GM12878 (cell line): ENCODE data around the gene ATP8B1. TPM values are rescaled to one million over a fixed set of nuclear protein-coding genes. Genes with fewer than 3 reads are reported as not detected.

Source experiments
- ATAC-seq: fragments of 200-7000 bp; cut with Tn5 transposase; 3 replicates; pipeline ENCODE4 v1.9.1; 2020; ENCODE audit warnings: mild to moderate bottlenecking, moderate library complexity
- BruUV-seq: library from RNA; stranded (reverse); fragments of 400-500 nt; replicated peaks from 2 replicates; lab custom pipeline; 2021; lab: Mats Ljungman, UMichigan
- CTCF ChIA-PET: fragments of 300-600 bp; sonication (Branson Sonifier 250); formaldehyde crosslinking; extraction: SDS; loops from one replicate; lab custom pipeline; 2021; ENCODE audit warnings: inconsistent platforms; lab: Yijun Ruan, JAX
- POLR2A ChIA-PET: fragments of 350-600 bp; formaldehyde crosslinking; extraction: SDS; loops from one replicate; lab custom pipeline; 2021; ENCODE audit warnings: inconsistent platforms; lab: Charles Lee
- RAD21 ChIA-PET: fragments of 300-600 bp; sonication (Branson Sonifier 250); formaldehyde crosslinking; loops from one replicate; lab custom pipeline; 2023; ENCODE audit warnings: antibody characterized with exemption; ENCODE audit not compliant: unreplicated experiment; lab: Charles Lee
- SMC1A ChIA-PET: fragments of 300-600 bp; sonication (Branson Sonifier 250); formaldehyde crosslinking; loops from one replicate; lab custom pipeline; 2023; ENCODE audit not compliant: unreplicated experiment, uncharacterized antibody; lab: Charles Lee
- DNase-seq: peaks from one replicate; pipeline ENCODE4 v3.0.0-alpha.2; 2011; ENCODE audit warnings: low read depth, low spot score
- FAIRE-seq: peaks from 3 replicates; lab custom pipeline; 2011; peaks lifted over from hg19 to GRCh38; lab: Jason Lieb, UNC
- H2AFZ ChIP-seq: 2 replicates; pipeline ENCODE4 v1.6.0; 2011; ENCODE audit warnings: low read depth, low read length, control low read depth; ENCODE audit not compliant: control insufficient read depth
- H3K27ac ChIP-seq: 2 replicates; pipeline ENCODE4 v1.5.1; 2011; ENCODE audit warnings: control low read depth; ENCODE audit not compliant: control insufficient read depth, insufficient read depth
- H3K27me3 ChIP-seq, 2 experiments: replicated peaks in 1 of 2; 2 replicates each; pipeline versions ENCODE4 v1.6.0 to v1.6.1; 2011; ENCODE audit warnings: low read length in 1 of 2; ENCODE audit not compliant: control insufficient read depth in 2 of 2, insufficient read depth in 2 of 2
- H3K36me3 ChIP-seq, 2 experiments: 2 replicates each; pipeline ENCODE4 v1.5.1; 2011; ENCODE audit warnings: low read length in 1 of 2; ENCODE audit not compliant: control insufficient read depth in 2 of 2, insufficient read depth in 2 of 2
- H3K4me1 ChIP-seq: 2 replicates; pipeline ENCODE4 v1.6.1; 2011; ENCODE audit warnings: mild to moderate bottlenecking, low read length, moderate library complexity, mixed read lengths; ENCODE audit not compliant: control insufficient read depth, insufficient read depth
- H3K4me2 ChIP-seq: 2 replicates; pipeline ENCODE4 v1.6.0; 2011; ENCODE audit warnings: control low read depth; ENCODE audit not compliant: control insufficient read depth, insufficient read depth
- H3K4me3 ChIP-seq: fragments of 200-600 bp; sonication (generic); 2 replicates; pipeline ENCODE4 v1.5.1; 2016
- H3K79me2 ChIP-seq: 2 replicates; pipeline ENCODE4 v1.6.0; 2011; ENCODE audit warnings: low read length; ENCODE audit not compliant: control insufficient read depth, insufficient read depth
- H3K9ac ChIP-seq: 2 replicates; pipeline ENCODE4 v1.8.0; 2011; ENCODE audit warnings: low read length, control low read depth, mixed read lengths; ENCODE audit not compliant: control insufficient read depth, insufficient read depth
- H3K9me3 ChIP-seq: replicated peaks from 3 replicates; pipeline ENCODE4 v1.5.1; 2011; ENCODE audit warnings: mild to moderate bottlenecking, low read length; ENCODE audit not compliant: control insufficient read depth, insufficient read depth
- H4K20me1 ChIP-seq: 2 replicates; pipeline ENCODE4 v1.6.0; 2011; ENCODE audit not compliant: control insufficient read depth, insufficient read depth
- ATF3 ChIP-seq: IDR thresholded peaks from 2 replicates; pipeline ENCODE4 v1.6.1; 2011; ENCODE audit warnings: low read depth, mild to moderate bottlenecking, low read length, moderate library complexity, borderline replicate concordance; ENCODE audit errors: extremely low read depth
- ATF7 ChIP-seq: fragments of 450-650 bp; IDR thresholded peaks from 2 replicates; pipeline ENCODE4 v1.6.1; 2016; ENCODE audit warnings: low read depth, mild to moderate bottlenecking
- BCL3 ChIP-seq: IDR thresholded peaks from 2 replicates; pipeline ENCODE4 v1.6.1; 2011; ENCODE audit warnings: borderline replicate concordance, low read depth, mild to moderate bottlenecking, moderate library complexity, low read length; ENCODE audit not compliant: insufficient read depth, poor library complexity, severe bottlenecking
- DPF2 ChIP-seq: fragments of 450-650 bp; IDR thresholded peaks from 2 replicates; pipeline ENCODE4 v1.6.1; 2017; ENCODE audit warnings: mild to moderate bottlenecking
- ETV6 ChIP-seq, 2 experiments: fragments of 450-650 bp in 1 of 2; IDR thresholded peaks in 1 of 2; conservative IDR thresholded peaks in 1 of 2; 2 replicates each; pipeline ENCODE4 v1.6.1; 2014; ENCODE audit warnings: antibody characterized with exemption in 1 of 2, borderline replicate concordance in 1 of 2, low read depth in 1 of 2, mild to moderate bottlenecking in 1 of 2, moderate library complexity in 1 of 2
- KAT2A ChIP-seq: conservative IDR thresholded peaks from 2 replicates; pipeline ENCODE4 v1.6.1; 2011; ENCODE audit warnings: low read depth, low read length; ENCODE audit not compliant: control insufficient read depth
- MLLT1 ChIP-seq: fragments of 450-650 bp; IDR thresholded peaks from 2 replicates; pipeline ENCODE4 v1.6.1; 2016; ENCODE audit warnings: mild to moderate bottlenecking
- NFYB ChIP-seq: IDR thresholded peaks from 2 replicates; pipeline ENCODE4 v1.6.1; 2011; ENCODE audit warnings: low read depth, mild to moderate bottlenecking, low read length, improper control_type of control experiment, moderate library complexity; ENCODE audit not compliant: insufficient read depth
- NKRF ChIP-seq: fragments of 450-650 bp; conservative IDR thresholded peaks from 2 replicates; pipeline ENCODE4 v1.6.1; 2017; ENCODE audit warnings: mild to moderate bottlenecking, moderate library complexity
- SMC3 ChIP-seq: IDR thresholded peaks from 2 replicates; pipeline ENCODE4 v1.6.1; 2011; ENCODE audit warnings: low read length, improper control_type of control experiment, borderline replicate concordance
- ZNF622 ChIP-seq: fragments of 450-650 bp; IDR thresholded peaks from 2 replicates; pipeline ENCODE4 v1.6.1; 2017; ENCODE audit warnings: mild to moderate bottlenecking, inconsistent platforms
- WGBS: methylation state at CpG from one replicate; pipeline ENCODE4 v1.1.6; 2016; ENCODE audit warnings: low lambda C conversion rate; ENCODE audit not compliant: insufficient replicate concordance, insufficient coverage; ENCODE audit errors: missing lambda C conversion rate; 5-methylcytosine and 5-hydroxymethylcytosine counted together
- in situ Hi-C: fragments of 300-500 bp; cut with MboI; formaldehyde crosslinking; loops from 9 replicates; pipeline ENCODE4 v1.14.3; 2018; ENCODE audit warnings: mixed read lengths
- intact Hi-C: fragments of 100-400 bp; cut with micrococcal nuclease; formaldehyde crosslinking; loops from one replicate; pipeline ENCODE4 v1.14.2; 2022; ENCODE audit not compliant: unreplicated experiment
- polyA plus RNA-seq, 11 experiments: library from polyadenylated mRNA; depleted of rRNA in 4 of 11; unstranded in 6 of 11; stranded (reverse) in 5 of 11; fragments of >200 nt; fragmentation: Nextera tagmentation in 4 of 11; fragmentation: Illumina TruSeq in 1 of 11; extraction: Ambion mirVana in 4 of 11; extraction: Trizol in 1 of 11; gene quantifications; 1 replicate in 1 of 11; 2 replicates in 10 of 11; pipeline versions ENCODE4 v1.2.1 to v1.2.3, GENCODE V29; 2011 to 2016; ENCODE audit warnings: inconsistent platforms in 2 of 11, missing spikeins in 2 of 11, low read depth in 1 of 11
- total RNA-seq, 4 experiments: library from RNA; depleted of rRNA in 3 of 4; stranded (reverse); fragments of >200 nt in 3 of 4; fragmentation: Illumina TruSeq in 1 of 4; extraction: Trizol in 1 of 4; gene quantifications; 2 replicates each; pipeline versions ENCODE4 v1.2.1 to v1.2.3, GENCODE V29; 2013 to 2021

ATP8B1 gene
- total and polyA plus RNA-seq, 10 of the 15 experiments (the other 5 are each of a cell fraction or from before 2014, with no cell fraction given): 0.03 to 0.37 (median 0.11) TPM

GRCh38 chr18:57705832-57706595 lies 97.1 kb downstream of the ATP8B1 start (continued):
- TF ChIP-seq BCL3: no peak

DNA sequence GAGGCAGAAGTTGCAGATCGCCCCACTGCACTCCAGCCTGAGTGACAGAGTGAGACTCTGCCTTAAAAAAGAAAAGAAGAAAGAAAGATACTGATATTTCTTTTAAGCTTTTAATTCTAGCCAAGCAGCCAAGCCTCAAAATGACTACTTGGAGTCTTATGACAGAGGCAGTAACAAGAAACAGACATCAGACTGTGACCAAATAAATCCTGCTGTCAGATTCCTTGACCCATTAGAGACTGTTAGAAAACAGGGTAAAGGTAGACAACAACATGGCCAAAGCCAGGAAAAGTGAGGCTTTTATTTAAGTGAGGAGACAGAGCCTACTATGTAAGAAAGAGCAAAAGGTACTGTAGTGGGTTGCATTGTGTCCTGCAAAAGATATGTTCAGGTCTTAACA lies 98.1 kb downstream of the ATP8B1 start:
- H3K36me3 ChIP-seq: no peaks in the 10 kb centered on the region
- TF ChIP-seq ATF3 (no peak), ATF7 (no peak), SMC3 (no peak), MLLT1 (no peak), ZNF622 (no peak), KAT2A (no peak), ETV6 (conservative IDR thresholded peaks at IDR 0.05 in 1 of 2, IDR thresholded peaks at IDR 0.05 in 1 of 2; ENCODE audit: borderline replicate concordance in 1 of 2, low read depth in 1 of 2) (no peak), NFYB (no peak), DPF2 (no peak), NKRF (no peak)

More for the DNA sequence above, 98.1 kb downstream of the ATP8B1 start:
- Histone ChIP-seq H3K4me2 (no peak overlapping the region), H4K20me1 (no peaks in the 10 kb centered on the region), H3K4me3 (no peak overlapping the region), H3K27ac (no peak overlapping the region), H3K27me3 (no peaks in the 10 kb centered on the region), H3K4me1 (no peaks in the 10 kb centered on the region), H3K9me3 (no peaks in the 10 kb centered on the region), H2AFZ (no peak overlapping the region), H3K79me2 (no peaks in the 10 kb centered on the region), H3K9ac (no peak overlapping the region)
- ATAC-seq: no peak
- in situ Hi-C loops (no loop called here), intact Hi-C loops (no loop called here)
- 56% methylated on average over 1 of the region's 1 CpG for WGBS
- no peak for FAIRE-seq
- no peak for DNase-seq
- RAD21 ChIA-PET: no interaction called here
- POLR2A ChIA-PET: no interaction called here
- BruUV-seq: no TSS peak
- SMC1A ChIA-PET: no interaction called here
- CTCF ChIA-PET: no interaction called here
